ENCODE data around the gene MDFIC. TPM values are rescaled to one million over a fixed set of nuclear protein-coding genes. Genes with fewer than 3 reads are reported as not detected.

MDFIC gene
- total and polyA plus RNA-seq, 5 donors from 2014 or later: 65.1 to 99.9 (median 87.0) TPM

- Mint-ChIP-seq H3K27ac (peak overlapping the region in 2 of 3 donors; percentile 2 to 3), H3K4me3 (no peak overlapping the region), H3K36me3 (no peaks in the 10 kb centered on the region)
These were observed 32.1 kb upstream of the MDFIC start for GRCh38 chr7:114889646-114890285.

DNA sequence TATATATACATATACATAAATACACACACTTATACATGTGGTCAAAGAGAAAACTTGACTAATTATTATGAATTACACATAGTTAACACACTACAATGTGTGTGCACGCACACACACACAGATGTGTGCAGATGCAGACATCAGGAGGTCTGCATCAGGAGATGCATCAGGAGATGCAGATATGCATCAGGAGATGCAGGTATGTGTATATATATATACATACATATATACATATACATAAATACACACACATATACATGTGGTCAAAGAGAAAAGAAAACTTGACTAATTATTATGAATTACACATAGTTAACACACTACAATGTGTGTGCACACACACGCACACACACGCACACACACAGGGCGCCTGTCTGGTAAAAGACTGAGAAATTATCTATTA lies 31.3 kb upstream of the MDFIC start:
- no peaks in the 10 kb centered on the region for H3K9me3 ChIP-seq (ENCODE audit: control insufficient read depth in 2 of 2, low read length in 2 of 2)
- no peaks in the 10 kb centered on the region for H3K4me1 ChIP-seq (ENCODE audit: control insufficient read depth, insufficient read depth, low read length, poor library complexity, severe bottlenecking)
- no peak overlapping the region for H3K27ac Mint-ChIP-seq
- H3K27me3 ChIP-seq (ENCODE audit: control insufficient read depth, insufficient read depth, low read length): no peaks in the 10 kb centered on the region
- no peak overlapping the region for H3K4me3 Mint-ChIP-seq
- peaks cover 0 to 4% (median 0%) of the 10 kb centered on the region in 7 donors for H3K9me3 Mint-ChIP-seq
- ATAC-seq (ENCODE audit: low read depth in 2 of 2) (no peak), DNase-seq (no peak)
- H3K4me3 ChIP-seq (ENCODE audit: low read depth, low read length): no peak overlapping the region
- H3K27me3 Mint-ChIP-seq: no peaks in the 10 kb centered on the region
- no peaks in the 10 kb centered on the region for H3K36me3 ChIP-seq (ENCODE audit: control insufficient read depth, insufficient read depth, low read length)
- peaks cover 0 to 2% (median 0%) of the 10 kb centered on the region in 4 donors for H3K4me1 Mint-ChIP-seq
- no peak overlapping the region for H3K27ac ChIP-seq (ENCODE audit: insufficient read depth, low read length, poor library complexity, severe bottlenecking)
- H3K36me3 Mint-ChIP-seq: no peaks in the 10 kb centered on the region

More at GRCh38 chr7:114889646-114890285, 32.1 kb upstream of the MDFIC start:
- peak in 1 of 3 donors; percentile 72 for DNase-seq
- H3K9me3 Mint-ChIP-seq: peaks cover 0 to 4% (median 0%) of the 10 kb centered on the region in 7 donors
- Histone ChIP-seq H3K36me3 (ENCODE audit: control insufficient read depth, insufficient read depth, low read length) (no peaks in the 10 kb centered on the region), H3K9me3 (ENCODE audit: control insufficient read depth in 2 of 2, low read length in 2 of 2) (no peaks in the 10 kb centered on the region), H3K27me3 (ENCODE audit: control insufficient read depth, insufficient read depth, low read length) (no peaks in the 10 kb centered on the region), H3K27ac (ENCODE audit: insufficient read depth, low read length, poor library complexity, severe bottlenecking) (no peak overlapping the region), H3K4me3 (ENCODE audit: low read depth, low read length) (no peak overlapping the region), H3K4me1 (ENCODE audit: control insufficient read depth, insufficient read depth, low read length, poor library complexity, severe bottlenecking) (no peaks in the 10 kb centered on the region)
- peaks cover 0 to 2% (median 0%) of the 10 kb centered on the region in 4 donors for H3K4me1 Mint-ChIP-seq
- H3K27me3 Mint-ChIP-seq: no peaks in the 10 kb centered on the region
- ATAC-seq (ENCODE audit: low read depth in 2 of 2): peak; percentile 99 to 100

DNA sequence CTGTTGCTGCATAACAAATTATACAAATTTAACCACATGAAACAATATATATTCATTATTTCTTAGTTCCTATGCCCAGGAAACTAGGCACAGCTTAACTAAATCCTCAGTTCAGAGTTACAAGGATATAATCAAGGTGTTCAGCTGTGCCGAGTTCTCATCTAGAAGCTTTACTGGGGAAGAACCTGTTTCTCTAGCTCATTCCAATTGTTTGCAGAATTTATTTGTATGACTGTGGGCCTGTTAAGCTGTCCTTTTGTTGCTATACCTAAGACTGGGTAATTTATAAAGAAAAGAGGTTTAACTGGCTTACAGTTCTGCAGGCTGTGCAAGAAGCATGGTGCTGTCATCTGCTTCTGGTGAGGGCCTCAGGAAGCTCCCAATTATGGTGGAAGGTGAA lies 21.8 kb upstream of the MDFIC start:
- no peaks in the 10 kb centered on the region for H3K27me3 ChIP-seq (ENCODE audit: control insufficient read depth, insufficient read depth, low read length)
- Mint-ChIP-seq H3K36me3 (no peaks in the 10 kb centered on the region), H3K4me1 (peaks cover 0 to 4% (median under 1%) of the 10 kb centered on the region in 4 donors), H3K9me3 (peaks cover 0 to 2% (median 0%) of the 10 kb centered on the region in 7 donors), H3K27ac (no peak overlapping the region), H3K4me3 (no peak overlapping the region), H3K27me3 (no peaks in the 10 kb centered on the region)
- H3K4me1 ChIP-seq (ENCODE audit: control insufficient read depth, insufficient read depth, low read length, poor library complexity, severe bottlenecking): no peaks in the 10 kb centered on the region
- H3K36me3 ChIP-seq (ENCODE audit: control insufficient read depth, insufficient read depth, low read length): no peaks in the 10 kb centered on the region
- H3K4me3 ChIP-seq (ENCODE audit: low read depth, low read length): no peak overlapping the region
- DNase-seq (no peak), ATAC-seq (ENCODE audit: low read depth in 2 of 2) (no peak)
- no peaks in the 10 kb centered on the region for H3K9me3 ChIP-seq (ENCODE audit: control insufficient read depth in 2 of 2, low read length in 2 of 2)
- no peak overlapping the region for H3K27ac ChIP-seq (ENCODE audit: insufficient read depth, low read length, poor library complexity, severe bottlenecking)

- Histone ChIP-seq H3K4me1 (ENCODE audit: control insufficient read depth, insufficient read depth, low read length, poor library complexity, severe bottlenecking) (no peaks in the 10 kb centered on the region), H3K27me3 (ENCODE audit: control insufficient read depth, insufficient read depth, low read length) (no peaks in the 10 kb centered on the region), H3K4me3 (ENCODE audit: low read depth, low read length) (no peak overlapping the region), H3K27ac (ENCODE audit: insufficient read depth, low read length, poor library complexity, severe bottlenecking) (no peak overlapping the region), H3K36me3 (ENCODE audit: control insufficient read depth, insufficient read depth, low read length) (no peaks in the 10 kb centered on the region), H3K9me3 (ENCODE audit: control insufficient read depth in 2 of 2, low read length in 2 of 2) (no peaks in the 10 kb centered on the region)
- H3K4me3 Mint-ChIP-seq: no peak overlapping the region
- DNase-seq (no peak), ATAC-seq (ENCODE audit: low read depth in 2 of 2) (no peak)
- no peaks in the 10 kb centered on the region for H3K27me3 Mint-ChIP-seq
- peaks cover 0 to 4% (median under 1%) of the 10 kb centered on the region in 4 donors for H3K4me1 Mint-ChIP-seq
- no peak overlapping the region for H3K27ac Mint-ChIP-seq
- no peaks in the 10 kb centered on the region for H3K9me3 Mint-ChIP-seq
- H3K36me3 Mint-ChIP-seq: no peaks in the 10 kb centered on the region
These were observed 20.1 kb upstream of the MDFIC start for GRCh38 chr7:114901771-114902170.

DNA sequence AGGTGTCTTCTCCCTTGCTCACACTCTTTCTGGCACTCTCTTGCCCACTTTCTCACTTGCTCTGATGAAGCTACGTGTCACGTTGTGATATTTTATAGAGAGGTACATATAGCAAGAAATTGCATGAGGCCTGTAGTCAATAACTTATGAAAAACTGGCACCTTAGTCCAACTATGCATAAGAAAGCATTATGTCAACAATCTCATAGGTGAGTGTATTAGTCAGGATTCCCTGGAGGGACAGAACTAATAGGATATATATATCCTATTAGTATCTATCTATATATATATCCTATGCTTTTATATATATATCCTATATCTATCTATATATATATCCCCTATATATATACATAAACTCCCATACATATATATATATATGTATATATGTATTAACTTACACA lies 18.8 kb upstream of the MDFIC start:
- no peak overlapping the region for H3K4me3 Mint-ChIP-seq
- DNase-seq (no peak), ATAC-seq (ENCODE audit: low read depth in 2 of 2) (no peak)
- H3K27me3 Mint-ChIP-seq: no peaks in the 10 kb centered on the region
- no peaks in the 10 kb centered on the region for H3K36me3 Mint-ChIP-seq
- no peak overlapping the region for H3K4me3 ChIP-seq (ENCODE audit: low read depth, low read length)
- H3K4me1 Mint-ChIP-seq: peaks cover 0 to 4% (median under 1%) of the 10 kb centered on the region in 4 donors
- H3K9me3 Mint-ChIP-seq: no peaks in the 10 kb centered on the region
- no peak overlapping the region for H3K27ac Mint-ChIP-seq
- H3K9me3 ChIP-seq (ENCODE audit: control insufficient read depth in 2 of 2, low read length in 2 of 2): no peaks in the 10 kb centered on the region
- no peak overlapping the region for H3K27ac ChIP-seq (ENCODE audit: insufficient read depth, low read length, poor library complexity, severe bottlenecking)
- no peaks in the 10 kb centered on the region for H3K36me3 ChIP-seq (ENCODE audit: control insufficient read depth, insufficient read depth, low read length)
- no peaks in the 10 kb centered on the region for H3K27me3 ChIP-seq (ENCODE audit: control insufficient read depth, insufficient read depth, low read length)
- no peaks in the 10 kb centered on the region for H3K4me1 ChIP-seq (ENCODE audit: control insufficient read depth, insufficient read depth, low read length, poor library complexity, severe bottlenecking)

DNA sequence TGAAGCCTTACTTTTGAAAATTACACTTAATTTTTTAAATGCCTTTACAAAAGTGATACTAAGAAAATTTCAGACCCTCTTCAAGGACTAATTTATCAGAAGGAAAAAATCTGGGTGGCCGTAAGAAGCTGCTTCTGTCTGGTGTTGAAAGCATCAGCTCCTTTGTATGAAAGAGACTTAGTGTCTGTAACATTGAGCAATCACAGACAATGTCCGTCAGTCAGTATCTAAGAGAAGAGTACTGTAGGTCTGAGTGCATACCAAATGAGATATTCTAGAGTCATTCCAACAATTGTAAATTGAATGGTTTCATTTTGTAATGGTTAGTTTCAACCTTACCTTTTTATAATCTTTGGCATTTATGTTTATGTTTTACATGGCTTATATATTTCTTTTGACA lies 11.1 kb upstream of the MDFIC start:
- no peaks in the 10 kb centered on the region for H3K9me3 Mint-ChIP-seq
- no peaks in the 10 kb centered on the region for H3K27me3 Mint-ChIP-seq
- no peak overlapping the region for H3K27ac Mint-ChIP-seq
- Histone ChIP-seq H3K9me3 (ENCODE audit: control insufficient read depth in 2 of 2, low read length in 2 of 2) (no peaks in the 10 kb centered on the region), H3K4me1 (ENCODE audit: control insufficient read depth, insufficient read depth, low read length, poor library complexity, severe bottlenecking) (no peaks in the 10 kb centered on the region), H3K27ac (ENCODE audit: insufficient read depth, low read length, poor library complexity, severe bottlenecking) (no peak overlapping the region), H3K4me3 (ENCODE audit: low read depth, low read length) (no peak overlapping the region), H3K27me3 (ENCODE audit: control insufficient read depth, insufficient read depth, low read length) (no peaks in the 10 kb centered on the region), H3K36me3 (ENCODE audit: control insufficient read depth, insufficient read depth, low read length) (no peaks in the 10 kb centered on the region)
- DNase-seq (no peak), ATAC-seq (ENCODE audit: low read depth in 2 of 2) (no peak)
- no peaks in the 10 kb centered on the region for H3K36me3 Mint-ChIP-seq
- no peak overlapping the region for H3K4me3 Mint-ChIP-seq
- peaks cover 1 to 4% (median 2%) of the 10 kb centered on the region in 4 donors for H3K4me1 Mint-ChIP-seq

GRCh38 chr7:114911411-114911810 lies 10.5 kb upstream of the MDFIC start:
- Mint-ChIP-seq H3K4me1 (peaks cover 5 to 10% (median 7%) of the 10 kb centered on the region in 4 donors), H3K27me3 (no peaks in the 10 kb centered on the region), H3K36me3 (no peaks in the 10 kb centered on the region), H3K27ac (no peak overlapping the region), H3K9me3 (no peaks in the 10 kb centered on the region), H3K4me3 (no peak overlapping the region)
- H3K27ac ChIP-seq (ENCODE audit: insufficient read depth, low read length, poor library complexity, severe bottlenecking): no peak overlapping the region
- H3K4me3 ChIP-seq (ENCODE audit: low read depth, low read length): no peak overlapping the region
- H3K9me3 ChIP-seq (ENCODE audit: control insufficient read depth in 2 of 2, low read length in 2 of 2): no peaks in the 10 kb centered on the region
- DNase-seq: no peak
- H3K36me3 ChIP-seq (ENCODE audit: control insufficient read depth, insufficient read depth, low read length): no peaks in the 10 kb centered on the region
- H3K27me3 ChIP-seq (ENCODE audit: control insufficient read depth, insufficient read depth, low read length): no peaks in the 10 kb centered on the region
- no peak for ATAC-seq (ENCODE audit: low read depth in 2 of 2)
- H3K4me1 ChIP-seq (ENCODE audit: control insufficient read depth, insufficient read depth, low read length, poor library complexity, severe bottlenecking): peaks cover 6% of the 10 kb centered on the region
